SU-DHL-6 (cell line): Measurements from ENCODE around the gene YBX2.

ENCODE experiments used
- H2AFZ ChIP-seq: fragments of 200-600 bp; sonication (generic); 2 replicates; pipeline ENCODE4 v1.6.1; 2014; ENCODE audit warnings: low read depth, mild to moderate bottlenecking, moderate library complexity, mixed read lengths, antibody characterized with exemption, low read length; ENCODE audit not compliant: severe bottlenecking
- H3F3A ChIP-seq: fragments of 200-600 bp; shearing (Covaris generic); 2 replicates; pipeline ENCODE4 v1.6.0; 2016; ENCODE audit warnings: antibody characterized with exemption, mild to moderate bottlenecking; ENCODE audit not compliant: insufficient read depth
- H3K27ac ChIP-seq: fragments of 200-600 bp; sonication (generic); 2 replicates; pipeline ENCODE4 v1.5.1; 2016; ENCODE audit warnings: low read depth, mild to moderate bottlenecking, low read length, moderate library complexity, mixed read lengths
- H3K27me3 ChIP-seq: fragments of 200-600 bp; sonication (generic), shearing (Covaris generic); 2 replicates; pipeline ENCODE4 v1.6.0; 2014; ENCODE audit warnings: mild to moderate bottlenecking, low read length
- H3K36me3 ChIP-seq: fragments of 200-600 bp; sonication (generic); 2 replicates; pipeline ENCODE4 v1.6.1; 2014; ENCODE audit warnings: mild to moderate bottlenecking, low read length, mixed read lengths
- H3K4me2 ChIP-seq: fragments of 300-600, 200-600 bp; shearing (Covaris generic), sonication (generic); 2 replicates; pipeline ENCODE4 v1.6.0; 2014; ENCODE audit warnings: low read length, low read depth, mild to moderate bottlenecking; ENCODE audit not compliant: poor library complexity, severe bottlenecking
- H3K4me3 ChIP-seq: fragments of 200-600 bp; sonication (generic); 2 replicates; pipeline ENCODE4 v1.5.1; 2014; ENCODE audit warnings: antibody characterized with exemption, low read length, mild to moderate bottlenecking, mixed read lengths; ENCODE audit not compliant: insufficient read depth, poor library complexity, severe bottlenecking
- H3K79me2 ChIP-seq: fragments of 200-600 bp; sonication (generic); 2 replicates; pipeline ENCODE4 v1.6.1; 2014; ENCODE audit warnings: mild to moderate bottlenecking, low read length, moderate library complexity; ENCODE audit not compliant: insufficient read depth
- H3K9ac ChIP-seq: fragments of 200-600 bp; sonication (generic); 2 replicates; pipeline ENCODE4 v1.7.0; 2014; ENCODE audit warnings: mild to moderate bottlenecking, low read length
- H3K9me2 ChIP-seq: fragments of 200-600 bp; sonication (generic); replicated peaks from 2 replicates; pipeline ENCODE4 v1.6.1; 2014; ENCODE audit warnings: low read length; ENCODE audit not compliant: insufficient read depth
- H3K9me3 ChIP-seq: fragments of 200-600 bp; sonication (generic); 2 replicates; pipeline ENCODE4 v1.6.1; 2014; ENCODE audit warnings: low read length, mixed read lengths; ENCODE audit not compliant: insufficient read depth
- H4K20me1 ChIP-seq: fragments of 200-600 bp; sonication (generic); 2 replicates; pipeline ENCODE4 v1.6.1; 2014; ENCODE audit warnings: low read depth, mild to moderate bottlenecking, antibody characterized with exemption, low read length, moderate library complexity, mixed read lengths
- EZH2phosphoT487 ChIP-seq: fragments of 200-600 bp; sonication (generic), shearing (Covaris generic); conservative IDR thresholded peaks from 2 replicates; pipeline ENCODE4 v1.6.1; 2018; ENCODE audit warnings: mild to moderate bottlenecking, antibody characterized with exemption, low read length, moderate library complexity, mixed read lengths
- TF ChIP-seq, protein P1 (sequence below): fragments of 200-600 bp; sonication (generic); IDR thresholded peaks from one replicate; pipeline ENCODE4 v1.5.1; 2017; ENCODE audit warnings: antibody characterized with exemption, mild to moderate bottlenecking, low read length, moderate library complexity; ENCODE audit not compliant: insufficient read depth, poor library complexity, severe bottlenecking

The YBX2 gene

DNA sequence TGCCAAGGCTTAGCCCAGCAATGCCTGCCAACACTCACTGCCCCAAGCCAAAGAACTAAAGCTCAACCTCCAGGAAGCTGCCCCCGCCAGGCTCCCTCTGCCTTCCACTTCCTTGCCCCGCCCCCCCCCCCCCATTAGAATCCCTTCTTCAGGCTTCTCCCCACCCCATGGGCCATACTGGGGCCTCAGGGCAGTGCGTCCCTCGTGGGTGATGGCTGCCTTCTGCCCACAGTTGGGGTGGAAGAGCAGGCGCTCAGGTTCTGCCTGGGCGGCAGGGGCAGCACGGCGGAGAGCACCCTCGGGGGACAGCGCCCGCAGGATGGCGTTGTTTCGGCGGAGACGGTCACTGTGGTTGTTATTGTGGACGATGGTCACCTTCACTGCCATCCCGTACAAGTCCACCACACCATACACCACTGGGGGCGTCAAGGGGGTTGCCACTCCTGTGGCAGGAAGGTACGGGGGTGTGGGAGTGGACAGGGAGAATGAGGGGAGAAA, 30.6 kb upstream of the YBX2 start:
- Histone ChIP-seq H3K4me3 (no peak overlapping the region), H3K9me2 (no peaks in the 10 kb centered on the region), H3K27ac (no peak overlapping the region), H3K27me3 (no peaks in the 10 kb centered on the region), H3K9me3 (no peaks in the 10 kb centered on the region), H2AFZ (no peak overlapping the region), H3K36me3 (no peaks in the 10 kb centered on the region), H3K4me2 (no peak overlapping the region), H3F3A (peaks cover 6% of the 10 kb centered on the region), H3K79me2 (peaks cover 17% of the 10 kb centered on the region; the same call in 1 of the 2 replicates), H4K20me1 (no peaks in the 10 kb centered on the region), H3K9ac (no peak overlapping the region)
- TF ChIP-seq EZH2phosphoT487: no peak
- TF ChIP-seq, protein P1, sequence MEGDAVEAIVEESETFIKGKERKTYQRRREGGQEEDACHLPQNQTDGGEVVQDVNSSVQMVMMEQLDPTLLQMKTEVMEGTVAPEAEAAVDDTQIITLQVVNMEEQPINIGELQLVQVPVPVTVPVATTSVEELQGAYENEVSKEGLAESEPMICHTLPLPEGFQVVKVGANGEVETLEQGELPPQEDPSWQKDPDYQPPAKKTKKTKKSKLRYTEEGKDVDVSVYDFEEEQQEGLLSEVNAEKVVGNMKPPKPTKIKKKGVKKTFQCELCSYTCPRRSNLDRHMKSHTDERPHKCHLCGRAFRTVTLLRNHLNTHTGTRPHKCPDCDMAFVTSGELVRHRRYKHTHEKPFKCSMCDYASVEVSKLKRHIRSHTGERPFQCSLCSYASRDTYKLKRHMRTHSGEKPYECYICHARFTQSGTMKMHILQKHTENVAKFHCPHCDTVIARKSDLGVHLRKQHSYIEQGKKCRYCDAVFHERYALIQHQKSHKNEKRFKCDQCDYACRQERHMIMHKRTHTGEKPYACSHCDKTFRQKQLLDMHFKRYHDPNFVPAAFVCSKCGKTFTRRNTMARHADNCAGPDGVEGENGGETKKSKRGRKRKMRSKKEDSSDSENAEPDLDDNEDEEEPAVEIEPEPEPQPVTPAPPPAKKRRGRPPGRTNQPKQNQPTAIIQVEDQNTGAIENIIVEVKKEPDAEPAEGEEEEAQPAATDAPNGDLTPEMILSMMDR: no peak

DNA sequence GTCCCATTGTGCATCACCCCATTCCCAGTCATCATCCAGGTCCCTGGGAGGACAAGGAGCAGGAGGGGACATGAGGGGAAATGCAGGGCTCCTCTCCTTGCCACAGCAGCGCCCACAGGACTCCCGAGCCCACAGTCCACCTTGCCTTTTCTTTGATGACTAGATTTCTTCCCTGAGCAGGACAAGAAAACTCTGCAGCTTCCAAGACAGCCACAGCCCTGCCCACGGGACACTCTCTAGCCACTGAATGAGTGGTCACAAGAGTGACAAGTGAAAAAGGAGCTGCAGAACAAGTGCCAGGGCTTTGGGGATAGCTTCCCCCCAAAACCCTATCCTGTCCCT, 30.0 kb upstream of the YBX2 start:
- TF ChIP-seq, protein P1: no peak
- no peak for TF ChIP-seq EZH2phosphoT487
- H3K4me2 ChIP-seq: no peak overlapping the region
- H3K9ac ChIP-seq: no peak overlapping the region
- no peak overlapping the region for H3K4me3 ChIP-seq
- H3K79me2 ChIP-seq: peaks cover 17% of the 10 kb centered on the region; the same call in 1 of the 2 replicates
- H3F3A ChIP-seq: no peaks in the 10 kb centered on the region
- H3K36me3 ChIP-seq: no peaks in the 10 kb centered on the region
- H2AFZ ChIP-seq: no peak overlapping the region
- no peaks in the 10 kb centered on the region for H3K9me3 ChIP-seq
- no peaks in the 10 kb centered on the region for H3K9me2 ChIP-seq
- H4K20me1 ChIP-seq: no peaks in the 10 kb centered on the region
- H3K27me3 ChIP-seq: no peaks in the 10 kb centered on the region
- H3K27ac ChIP-seq: no peak overlapping the region

DNA sequence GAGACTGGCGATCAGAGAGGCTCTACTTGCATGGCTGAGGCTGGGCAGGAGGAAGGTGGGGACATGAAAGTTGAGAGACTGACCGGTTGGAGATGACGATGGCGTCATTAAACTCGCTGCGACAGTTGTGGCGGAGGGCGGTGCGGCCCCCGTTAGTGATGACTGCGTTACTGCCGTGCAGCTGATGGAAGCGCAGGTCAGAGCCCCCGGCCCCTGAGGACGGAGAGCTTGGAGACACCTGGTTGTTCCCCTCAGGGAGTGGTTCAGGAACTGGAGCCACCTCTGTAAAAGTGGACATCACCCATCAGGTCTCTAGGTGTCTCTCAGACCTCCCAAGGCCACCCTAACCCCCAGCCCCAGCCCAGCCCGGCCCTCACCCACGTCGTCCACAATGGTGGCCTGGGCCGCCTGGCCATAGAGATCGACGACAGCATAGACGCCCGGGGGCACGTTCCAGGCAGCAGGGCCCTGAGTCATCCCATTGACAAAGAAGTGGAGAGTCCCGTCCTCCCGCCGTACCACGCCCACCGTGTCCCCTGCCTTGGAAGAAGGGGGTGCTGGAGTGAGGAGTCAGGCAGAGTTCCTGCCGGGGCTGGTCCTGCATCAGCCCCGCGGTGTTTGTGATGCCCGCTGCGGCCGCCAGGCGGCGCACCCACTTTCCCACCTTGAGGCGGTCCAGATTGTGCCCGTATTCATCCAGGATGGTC, 29.4 kb upstream of the YBX2 start:
- no peak overlapping the region for H3K4me3 ChIP-seq
- no peak overlapping the region for H3K9ac ChIP-seq
- TF ChIP-seq, protein P1: peak; percentile 87
- no peak for TF ChIP-seq EZH2phosphoT487
- H3K36me3 ChIP-seq: no peaks in the 10 kb centered on the region
- H3K4me2 ChIP-seq: no peak overlapping the region
- H3K27ac ChIP-seq: no peak overlapping the region
- no peaks in the 10 kb centered on the region for H4K20me1 ChIP-seq
- no peaks in the 10 kb centered on the region for H3K27me3 ChIP-seq
- H3K9me2 ChIP-seq: no peaks in the 10 kb centered on the region
- no peaks in the 10 kb centered on the region for H3K9me3 ChIP-seq
- H2AFZ ChIP-seq: no peak overlapping the region
- no peaks in the 10 kb centered on the region for H3F3A ChIP-seq
- H3K79me2 ChIP-seq: peaks cover 17% of the 10 kb centered on the region; the same call in 1 of the 2 replicates
